NCI-H128 (cell line): ENCODE measurements around the gene TNRC6B.

ENCODE experiments used
- DNase-seq: peaks from one replicate; lab custom pipeline; 2025; ENCODE audit not compliant: unreplicated experiment; lab: John Stamatoyannopoulos, UW

The TNRC6B gene

DNA sequence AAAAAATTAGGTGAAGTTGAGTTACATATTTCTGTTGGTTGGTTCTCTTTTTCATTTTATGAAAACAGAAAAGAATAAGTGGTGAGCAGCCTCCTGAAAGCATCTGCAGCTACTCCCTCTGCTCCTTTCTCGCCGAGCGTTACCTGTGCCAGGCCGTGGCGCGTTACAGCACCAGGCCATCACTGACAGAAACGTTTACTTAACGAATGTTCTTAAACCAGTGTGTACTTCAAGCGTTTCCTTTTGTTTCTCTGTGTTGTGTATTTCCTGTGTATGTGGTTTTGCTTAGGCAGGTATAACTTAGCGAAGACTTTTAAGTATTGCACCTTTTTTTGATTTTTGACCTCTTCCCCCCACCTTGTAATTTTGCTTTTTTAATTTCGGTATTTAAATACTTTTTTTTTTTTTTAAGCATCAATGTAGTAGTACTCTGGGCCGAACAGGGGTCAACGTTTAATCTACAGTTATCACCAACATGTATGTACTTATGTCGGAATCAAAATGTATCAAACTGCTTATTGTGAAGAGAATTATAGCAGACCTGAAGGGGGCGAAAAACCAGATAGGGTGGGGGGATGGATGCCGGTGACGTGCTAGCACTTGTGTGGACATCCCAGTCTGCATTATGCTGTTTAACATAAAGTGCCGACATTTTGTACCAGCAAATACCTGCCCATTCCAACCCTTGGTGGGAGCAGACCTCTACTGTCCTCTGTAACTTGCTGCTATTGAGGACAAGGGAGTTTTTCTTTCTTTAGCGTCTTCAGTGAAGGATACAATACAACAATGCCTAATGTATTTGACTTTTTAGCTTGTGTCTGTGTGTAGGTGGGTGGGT, 147.0 kb downstream of the TNRC6B start:
- DNase-seq, result no peak

DNA sequence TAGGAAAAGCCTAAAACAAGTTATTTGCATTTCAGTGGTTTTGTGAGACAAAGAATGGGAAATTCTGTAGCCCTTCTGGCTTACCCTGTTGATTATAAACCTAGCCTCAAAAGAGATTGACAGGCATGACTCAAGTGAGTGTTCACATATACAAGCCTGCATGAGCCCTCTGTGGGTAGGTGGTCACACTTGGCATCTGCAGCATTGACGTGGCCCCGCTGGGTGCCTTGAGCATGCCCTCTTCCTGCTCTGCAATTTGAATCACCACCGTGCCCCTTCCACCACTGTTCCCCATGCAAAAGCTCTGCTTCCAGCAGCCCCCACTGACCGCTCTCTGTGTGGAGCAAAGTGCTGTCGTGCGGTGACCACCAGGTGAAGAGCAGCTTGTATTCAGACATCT, 147.6 kb downstream of the TNRC6B start:
- DNase-seq, result no peak

DNA sequence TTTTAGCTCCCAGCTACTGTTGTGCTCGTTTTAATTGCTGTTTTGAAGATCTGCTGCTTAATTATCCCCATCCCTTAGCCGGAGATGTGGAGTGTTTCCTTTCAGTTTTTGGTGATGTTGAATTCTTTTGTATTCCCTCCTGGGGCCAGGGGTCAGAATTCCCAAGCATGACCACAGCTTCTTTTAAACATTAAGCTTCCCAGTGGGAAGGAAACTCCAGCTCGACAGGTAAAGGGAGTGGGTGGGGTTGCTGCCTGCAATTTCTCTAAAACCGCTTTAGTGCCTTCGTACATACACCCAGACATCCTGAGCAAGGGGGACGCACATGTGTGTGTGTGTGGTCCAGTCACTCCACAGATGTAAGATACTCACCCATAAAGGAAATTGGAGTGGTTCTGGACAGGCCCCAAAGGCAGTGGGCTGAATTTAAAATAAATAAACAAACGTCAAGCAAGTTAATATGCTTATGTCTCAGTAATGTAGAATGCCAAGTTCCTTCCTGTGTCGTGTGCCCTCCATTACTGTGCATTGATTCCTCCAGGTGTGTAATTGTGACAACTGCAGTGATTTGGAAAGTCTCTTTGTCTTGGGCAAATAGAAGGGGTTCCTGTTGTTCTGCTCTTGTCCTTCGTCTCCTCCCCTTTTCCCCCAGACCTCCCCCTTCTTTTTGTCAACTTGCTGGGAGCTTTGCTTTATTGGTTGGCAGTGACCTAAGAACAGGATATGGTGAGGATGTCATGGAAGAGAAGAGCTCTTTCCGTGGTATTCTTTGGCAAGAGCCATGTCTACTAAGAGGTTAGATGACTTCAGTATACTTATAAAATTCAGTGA, 149.4 kb downstream of the TNRC6B start:
- no peak for DNase-seq

DNA sequence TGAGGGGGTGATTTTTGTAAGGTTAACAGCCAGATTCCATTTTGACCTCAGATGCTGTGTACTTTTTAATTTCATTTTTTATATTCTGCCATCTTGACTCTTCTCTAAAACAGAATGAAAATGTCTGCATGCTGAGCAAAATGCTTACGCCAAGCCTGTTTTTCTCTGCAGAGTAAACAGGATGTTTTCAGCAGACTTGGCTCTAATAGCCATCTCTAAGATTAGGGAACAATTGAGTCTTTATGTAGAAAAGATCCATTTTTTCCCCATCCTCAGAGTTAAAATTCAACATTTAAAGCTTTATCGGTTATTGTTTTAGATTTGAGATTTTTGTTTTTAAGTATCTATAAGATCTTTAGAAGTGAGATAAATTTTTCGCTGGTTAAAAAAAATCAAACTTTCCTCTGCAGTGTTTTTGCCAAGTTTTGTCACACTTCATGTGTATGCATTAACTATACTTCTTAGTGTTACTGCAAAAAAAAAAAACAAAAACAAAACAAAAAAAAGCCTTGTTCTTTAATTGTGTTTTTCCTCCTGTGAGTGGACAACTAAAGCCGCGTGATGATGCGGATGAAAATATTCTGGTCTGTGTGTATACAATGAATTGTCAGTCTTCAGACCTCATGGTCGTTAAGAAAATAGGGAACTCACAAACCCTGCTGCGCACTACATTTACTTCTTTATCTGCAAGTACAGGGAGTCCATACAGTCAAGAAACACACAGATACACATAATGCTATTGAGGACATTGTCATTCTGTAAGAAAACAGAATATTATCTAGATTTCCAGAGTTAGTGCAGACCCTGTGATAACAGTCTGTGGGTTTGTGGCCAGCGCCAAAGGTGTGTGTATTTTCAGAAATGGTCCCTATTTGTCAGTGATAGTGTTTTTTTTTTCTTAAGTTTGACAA, 151.1 kb downstream of the TNRC6B start:
- no peak for DNase-seq

DNA sequence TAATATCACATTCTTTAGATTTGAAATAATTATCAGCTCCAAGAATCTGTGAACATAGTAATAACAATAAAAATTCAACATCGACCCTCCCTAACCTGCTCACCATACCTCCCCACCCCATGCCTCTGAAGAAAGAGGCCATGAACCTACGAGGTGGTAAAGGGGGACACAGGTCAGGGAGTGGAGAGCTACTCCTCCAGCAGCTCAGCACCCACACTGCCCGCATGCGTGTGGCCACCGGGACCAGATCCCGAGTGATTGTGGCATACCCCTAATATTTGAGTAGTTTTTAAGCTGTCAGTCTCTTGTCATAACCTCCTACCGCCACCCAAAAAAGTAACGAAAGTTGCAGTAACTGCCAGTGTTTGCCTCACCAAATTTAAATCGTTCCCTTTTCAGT, 151.7 kb downstream of the TNRC6B start:
- no peak for DNase-seq

DNA sequence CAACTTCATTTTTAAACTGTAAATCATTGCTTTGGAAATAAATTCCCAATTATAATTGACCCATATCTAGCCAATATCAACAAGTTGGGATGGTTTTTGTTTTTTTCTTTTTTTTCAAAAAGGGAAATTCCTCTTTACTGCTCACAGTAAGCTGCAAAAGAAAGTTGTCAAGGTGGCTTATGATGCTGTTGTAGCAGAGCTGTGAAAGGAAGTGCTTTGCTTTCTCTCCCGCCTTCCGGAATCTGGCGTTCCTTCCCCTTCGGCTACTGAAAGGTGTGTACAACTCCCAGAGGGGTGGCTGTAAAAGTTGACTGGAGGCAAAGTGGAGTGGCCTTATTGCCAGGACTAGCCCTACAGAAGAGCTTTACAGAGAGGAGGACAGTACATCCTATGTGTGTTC, 152.4 kb downstream of the TNRC6B start:
- no peak for DNase-seq

DNA sequence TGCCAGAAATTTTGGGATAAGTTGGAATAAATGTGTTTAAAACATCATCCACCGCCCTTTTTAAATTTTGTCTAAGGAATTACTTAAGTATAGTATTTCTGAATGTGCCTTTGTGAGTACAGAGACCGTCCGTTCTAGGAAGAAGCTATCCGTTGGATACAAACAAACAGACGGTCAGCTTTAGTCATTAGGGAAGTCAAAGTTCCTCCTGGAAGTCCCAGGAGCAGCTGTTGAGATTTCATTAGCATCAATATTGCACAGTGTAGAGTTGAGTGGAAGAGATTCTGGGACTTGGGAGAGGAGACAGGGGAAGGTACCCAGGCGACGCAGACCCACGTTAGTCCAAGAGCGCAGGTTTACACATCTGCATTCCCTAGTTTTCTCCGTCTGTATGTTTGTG, 152.9 kb downstream of the TNRC6B start:
- DNase-seq, result no peak

DNA sequence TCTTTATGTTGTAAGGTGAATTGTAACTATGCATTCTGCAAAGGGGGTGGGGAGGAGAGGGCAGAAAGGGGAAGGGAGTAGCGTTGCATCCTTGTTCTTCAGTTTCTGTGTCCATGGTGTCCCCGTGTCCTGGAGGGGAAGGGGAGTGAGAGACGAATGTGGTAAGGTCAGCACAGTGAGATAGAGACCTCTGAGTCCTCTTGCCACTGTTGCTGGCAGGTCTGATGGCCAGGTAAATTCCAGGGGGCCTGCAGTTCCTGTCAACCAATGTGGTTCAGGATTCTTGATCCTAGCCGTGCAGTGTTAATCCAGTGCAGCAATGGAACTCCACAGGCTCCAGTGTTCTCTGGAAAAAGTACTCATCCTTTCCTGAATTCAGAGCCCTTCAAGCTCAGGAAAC, 154.0 kb downstream of the TNRC6B start:
- DNase-seq, result no peak

DNA sequence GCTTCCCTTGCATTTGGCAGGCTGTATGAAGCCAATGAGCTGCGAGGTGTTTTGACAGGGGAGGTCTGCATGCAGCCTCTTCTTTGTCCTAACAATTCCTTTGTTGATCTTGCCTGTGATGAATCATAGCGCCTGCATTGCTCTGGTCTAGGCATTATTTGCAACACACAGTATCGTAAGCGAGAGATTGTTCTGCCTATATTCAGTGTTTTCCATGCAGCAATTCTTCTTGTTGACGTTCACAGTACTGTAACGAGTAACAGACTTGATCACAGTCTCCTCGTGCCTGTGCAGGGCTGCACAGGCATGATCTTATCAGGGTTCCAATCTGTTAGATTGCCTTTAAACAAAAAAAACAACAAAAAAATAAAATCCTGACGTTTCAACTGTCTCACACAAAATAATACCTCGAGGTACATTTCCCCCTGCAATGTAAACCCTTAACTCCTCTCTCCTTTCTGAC, 154.6 kb downstream of the TNRC6B start:
- no peak for DNase-seq

DNA sequence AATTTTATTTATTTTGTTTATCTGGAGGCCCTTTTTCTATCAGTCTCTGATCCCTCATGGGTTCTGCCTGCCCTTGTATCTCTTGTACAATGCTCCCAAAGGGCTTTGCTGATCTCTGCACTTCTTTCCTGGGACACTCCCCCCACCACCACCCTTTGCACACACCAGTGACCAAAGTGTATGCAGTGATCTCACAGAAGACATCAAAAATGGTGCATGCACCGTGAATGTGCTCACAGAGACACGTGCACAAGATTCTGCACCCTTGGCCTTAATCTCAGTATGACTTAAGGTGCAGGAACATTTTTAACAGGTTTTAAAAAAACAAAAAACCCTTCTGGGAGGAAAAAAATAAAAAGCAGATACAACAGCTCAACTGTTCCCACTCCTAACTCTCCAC, 156.3 kb downstream of the TNRC6B start:
- DNase-seq, result no peak

DNA sequence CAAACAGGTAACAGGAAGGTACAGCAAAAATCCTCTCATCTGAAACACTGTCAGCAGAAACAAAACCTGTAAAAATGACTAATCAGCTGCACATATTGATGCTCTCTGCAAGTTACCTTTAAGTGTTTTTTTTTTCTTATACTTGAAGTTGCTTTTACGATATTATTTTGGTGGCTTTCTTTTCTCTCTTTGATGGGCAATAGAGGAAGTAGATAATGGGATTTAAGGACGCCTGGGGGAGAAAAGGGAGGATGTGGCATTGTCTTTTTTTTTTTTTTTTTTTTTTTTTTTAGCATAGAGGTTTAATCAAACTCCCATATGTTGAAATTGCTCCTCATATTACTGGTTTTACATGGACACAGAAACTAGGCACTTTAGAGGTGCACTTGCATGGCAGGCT, 157.2 kb downstream of the TNRC6B start:
- DNase-seq, result no peak

DNA sequence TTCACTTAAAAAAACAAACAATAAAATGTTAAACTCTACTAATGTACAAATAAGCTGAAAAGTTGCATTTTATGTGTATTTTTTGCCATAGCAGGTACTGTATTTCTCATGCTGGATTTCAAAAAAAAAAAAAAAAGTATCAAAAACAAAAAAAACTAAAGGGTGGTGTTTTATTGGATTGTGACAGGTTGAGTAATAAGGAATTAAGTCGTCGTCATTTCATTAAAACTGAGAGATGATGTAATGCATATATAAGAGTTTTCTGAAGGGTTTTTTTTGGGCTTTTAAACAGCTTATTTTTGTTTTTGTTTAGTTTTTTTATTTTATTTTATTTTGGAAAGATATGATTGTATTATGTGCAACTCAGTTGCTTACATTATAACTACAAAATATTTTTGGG, 157.6 kb downstream of the TNRC6B start:
- DNase-seq, result no peak

DNA sequence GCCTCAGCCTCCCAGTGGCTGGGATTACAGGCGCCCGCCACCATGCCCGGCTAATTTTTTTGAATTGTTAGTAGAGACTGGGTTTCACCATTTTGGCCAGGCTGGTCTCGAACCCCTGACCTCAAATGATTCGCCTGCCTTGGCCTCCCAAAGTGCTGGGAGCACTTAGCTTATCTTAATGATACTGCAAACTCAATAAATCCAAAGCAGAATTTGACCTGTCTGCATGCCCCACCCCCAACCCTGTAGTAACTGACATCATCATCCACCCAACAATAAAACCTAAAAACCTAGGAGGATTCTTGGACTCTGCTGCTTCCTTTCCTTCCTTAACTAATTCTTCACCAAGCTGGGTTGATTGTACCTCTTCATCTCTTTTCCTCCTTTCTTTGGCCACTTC, 162.3 kb downstream of the TNRC6B start:
- DNase-seq, result no peak

DNA sequence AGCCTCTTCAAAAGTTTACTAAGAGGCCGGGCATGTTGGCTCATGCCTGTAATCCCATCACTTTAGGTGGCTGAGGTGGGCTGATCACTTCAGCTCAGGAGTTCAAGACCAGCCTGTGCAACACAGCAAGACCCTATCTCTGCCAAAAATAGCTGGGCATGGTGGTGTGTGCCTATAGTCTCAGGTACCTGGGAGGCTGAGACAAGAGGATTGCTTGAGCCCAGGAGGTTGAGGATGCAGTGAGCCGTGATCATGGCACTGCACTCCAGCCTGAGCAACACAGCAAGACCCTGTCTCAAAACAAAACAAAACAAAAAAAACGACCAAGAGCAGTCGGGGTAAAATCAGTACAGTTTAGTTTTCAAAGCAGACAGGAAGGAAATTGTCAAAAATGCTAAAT, 163.9 kb downstream of the TNRC6B start:
- no peak for DNase-seq

DNA sequence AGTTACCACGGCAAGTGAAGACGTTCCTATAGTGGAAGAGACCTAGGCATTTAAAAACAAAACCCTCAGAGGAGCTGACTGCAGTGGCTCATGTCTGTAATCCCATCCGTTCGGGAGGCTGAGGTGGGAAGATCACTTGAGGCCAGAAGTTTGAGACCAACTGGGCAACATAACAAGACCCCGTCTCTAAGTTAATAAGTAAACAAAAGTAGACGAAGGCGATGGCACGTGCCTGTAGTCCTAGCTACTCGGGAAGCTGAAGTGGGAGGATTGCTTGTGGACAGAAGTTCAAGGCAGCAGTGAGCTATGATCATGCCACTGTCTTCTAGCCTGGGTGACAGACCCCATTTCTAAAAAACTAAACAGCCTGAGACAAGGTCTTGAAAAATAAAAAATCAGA, 164.8 kb downstream of the TNRC6B start:
- DNase-seq, result no peak

DNA sequence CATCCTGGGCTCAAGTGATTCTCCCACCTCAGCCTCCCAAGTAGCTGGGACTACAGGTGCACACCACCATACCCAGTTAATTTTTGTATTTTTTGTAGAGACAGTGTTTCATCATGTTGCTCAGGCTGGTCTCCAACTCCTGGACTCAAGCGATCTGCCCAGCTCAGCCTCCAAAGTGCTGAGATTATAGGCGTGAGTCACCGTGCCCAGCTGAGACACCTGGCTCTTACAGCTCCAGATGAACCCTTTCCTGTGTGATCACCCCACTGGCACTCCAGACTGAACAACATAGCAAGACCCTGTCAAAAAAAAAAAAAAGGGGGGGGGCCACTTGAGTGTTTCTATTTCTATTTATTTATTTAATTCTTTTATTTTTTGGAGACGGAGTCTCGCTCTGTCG, 167.5 kb downstream of the TNRC6B start:
- no peak for DNase-seq

DNA sequence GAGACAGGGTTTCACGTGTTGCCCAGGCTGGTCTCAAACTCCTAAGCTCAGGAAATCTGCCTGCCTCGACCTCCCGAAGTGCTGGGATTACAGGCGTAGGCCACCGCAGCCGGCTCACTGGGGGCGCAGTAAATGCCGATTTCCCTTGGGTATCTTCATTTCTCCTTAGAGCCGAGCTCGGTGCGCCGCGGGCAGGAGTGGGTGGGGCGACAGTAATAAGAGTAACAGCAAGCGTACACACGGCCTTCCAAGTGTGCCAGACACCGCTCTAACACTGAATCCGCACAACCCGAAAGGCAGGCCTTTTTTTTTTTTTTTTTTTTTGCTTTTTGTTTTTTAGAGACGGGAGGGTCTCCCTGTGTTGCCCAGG, 168.1 kb downstream of the TNRC6B start:
- DNase-seq, result no peak

DNA sequence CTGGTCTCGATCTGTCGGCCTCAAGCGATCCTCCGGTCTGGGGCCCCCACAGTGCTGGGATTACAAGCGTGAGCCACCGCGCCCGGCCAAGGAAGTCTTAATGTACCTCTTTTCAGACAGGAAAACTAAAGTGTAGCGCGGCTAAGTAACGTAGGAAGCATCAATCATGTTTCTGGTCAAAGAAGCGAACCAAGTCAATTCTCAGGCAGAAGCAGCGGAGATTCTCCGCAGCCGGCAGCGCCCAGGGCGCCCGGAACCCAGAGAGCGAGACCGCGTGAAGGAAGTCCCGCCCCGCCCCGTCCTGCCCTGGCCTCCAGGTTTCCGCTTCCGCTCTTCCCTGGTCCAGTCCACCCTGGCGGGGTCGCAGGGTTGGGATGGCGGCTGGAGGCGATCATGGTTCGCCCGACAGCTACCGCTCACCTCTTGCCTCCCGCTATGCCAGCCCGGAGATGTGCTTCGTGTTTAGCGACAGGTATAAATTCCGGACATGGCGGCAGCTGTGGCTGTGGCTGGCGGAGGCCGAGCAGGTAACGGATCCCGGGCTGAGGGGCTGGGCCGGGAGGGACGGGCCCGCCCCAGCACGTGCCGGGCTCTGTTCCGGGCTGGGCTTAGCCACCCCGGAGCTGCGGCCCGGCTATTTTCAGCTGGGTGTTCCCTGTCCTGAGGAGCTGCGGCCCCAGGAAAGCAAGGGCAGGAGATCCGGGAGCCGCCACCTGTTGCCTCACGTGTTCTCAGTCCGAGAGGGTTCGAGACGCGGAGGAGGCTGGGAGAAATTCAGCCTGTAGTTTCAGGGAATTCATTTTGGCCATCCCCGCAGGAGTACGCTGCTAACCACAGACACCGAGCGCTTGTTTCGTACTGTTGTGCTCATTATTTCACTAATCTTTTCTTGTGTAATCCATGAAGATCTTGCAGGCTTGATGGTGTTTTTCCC, 168.7 kb downstream of the TNRC6B start, which contains the start of gene ADSL:
ADSL (plus strand) TSS at position 316 of the 934 bp plus-strand sequence; CDS start at position 375, 59 bp downstream.
- peak; percentile 29 for DNase-seq

DNA sequence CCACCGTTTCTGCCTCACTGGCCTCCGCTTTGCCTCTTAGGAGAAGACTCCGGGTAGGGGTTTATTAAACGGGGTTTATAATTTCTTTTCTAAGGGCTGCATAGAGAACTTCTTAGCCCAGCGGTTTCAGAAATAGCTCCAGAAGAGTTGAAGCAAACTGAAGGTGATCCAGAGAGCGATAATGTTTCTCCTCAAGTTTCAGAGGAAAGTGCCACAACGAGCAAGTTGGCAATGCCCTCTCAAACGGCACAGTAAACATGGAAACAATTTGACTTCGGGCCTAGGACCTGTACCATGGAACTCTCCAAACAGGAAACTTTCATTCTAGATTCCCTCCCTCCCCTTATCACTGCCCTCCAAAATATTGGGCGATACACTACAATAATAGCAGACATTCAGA, 169.6 kb downstream of the TNRC6B start:
- DNase-seq, result no peak

DNA sequence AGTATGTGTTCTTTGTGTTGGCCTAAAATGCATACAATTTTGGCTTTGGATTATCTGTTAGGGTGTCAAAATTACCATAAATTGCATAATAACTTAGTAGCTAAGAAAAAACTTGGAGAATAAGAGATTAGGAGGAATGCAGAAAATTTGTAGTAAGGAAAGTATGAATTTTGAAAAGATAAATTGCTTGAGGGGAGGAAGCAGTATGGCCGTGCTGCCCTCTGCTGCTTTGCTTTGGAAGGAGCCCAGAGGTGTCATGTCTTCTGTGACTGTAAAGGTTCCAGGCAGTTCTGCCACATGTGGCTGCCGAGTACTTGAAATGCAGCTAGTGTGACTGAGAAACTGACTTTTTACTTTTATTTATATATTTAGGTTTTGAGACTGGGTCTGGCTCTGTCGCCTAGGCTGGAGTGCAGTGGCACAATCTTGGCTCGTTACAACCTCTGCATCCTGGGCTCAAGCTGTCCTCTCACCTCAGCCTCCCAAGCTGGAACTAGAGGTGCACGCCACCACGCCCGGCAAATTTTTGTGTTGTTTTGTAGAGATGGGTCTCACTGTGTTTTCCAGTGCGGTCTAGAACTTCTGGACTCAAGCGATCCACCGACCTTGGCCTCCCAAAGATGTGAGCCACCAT, 170.4 kb downstream of the TNRC6B start:
- DNase-seq, result no peak
